ENCODE measurements around the gene RABGAP1L.

DNA sequence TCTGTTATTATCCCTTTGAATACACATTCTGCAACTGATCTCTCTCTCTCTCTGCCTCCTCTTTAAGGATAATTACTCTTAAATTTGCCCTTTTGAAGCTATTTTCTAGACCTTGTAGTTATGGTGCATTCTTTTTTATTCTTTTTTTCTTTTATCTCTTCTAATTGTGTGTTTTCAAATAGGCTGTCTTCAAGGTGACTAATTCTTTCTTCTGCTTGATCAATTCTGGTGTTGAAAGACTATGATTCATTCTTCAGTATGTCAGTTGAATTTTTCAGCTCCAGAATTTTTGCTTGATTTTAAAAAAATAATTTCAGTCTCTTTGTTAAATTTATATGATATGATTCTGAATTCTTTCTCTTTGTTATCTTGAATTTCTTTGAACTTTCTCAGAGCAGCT, 192.8 kb downstream of the RABGAP1L start:
- TF ChIP-seq CTCF (IDR thresholded peaks at IDR 0.05) (no peak), POLR2A (IDR thresholded peaks at IDR 0.05) (no peak)

Measured in right lobe of liver (tissue), 4 donors.